ENCODE data around the gene EN2. TPM values are rescaled to one million over a fixed set of nuclear protein-coding genes. Genes with fewer than 3 reads are reported as not detected.

Gene EN2
- total and polyA plus RNA-seq, 4 experiments from 2014 or later: not detected

DNA sequence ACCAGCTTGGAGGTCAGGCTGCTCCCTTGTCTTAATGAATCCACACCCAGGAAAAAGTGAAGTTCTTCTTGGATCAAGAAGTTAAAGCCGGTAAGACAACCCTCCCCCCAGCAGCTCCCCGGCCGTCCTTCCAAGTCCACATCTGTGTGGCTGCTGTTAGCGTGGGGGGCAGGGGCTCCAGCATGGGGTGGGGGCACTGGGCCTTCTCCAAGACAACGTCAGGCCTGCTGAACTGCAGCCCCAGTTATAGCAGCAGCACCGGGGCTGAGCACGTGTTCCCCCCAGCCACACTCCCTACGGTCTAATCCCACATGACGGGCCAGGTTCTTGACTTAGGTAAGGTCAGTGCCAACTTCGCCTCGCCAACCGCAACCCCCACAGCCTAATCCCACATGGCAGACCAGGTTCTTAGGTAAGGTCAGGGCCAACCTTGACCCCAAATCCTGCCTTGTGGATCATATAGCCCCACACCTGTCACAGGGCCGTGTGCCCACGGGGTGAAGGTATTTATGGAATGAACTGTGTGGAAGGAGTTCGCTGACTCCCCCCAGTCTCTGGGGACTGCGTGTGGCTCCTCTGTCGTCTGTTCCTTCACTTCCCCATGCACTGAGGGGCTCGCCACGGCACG is 30.4 kb upstream of the EN2 start:
- DNase-seq: no peak
- POLR2A ChIA-PET (ENCODE audit: partially characterized antibody): no interaction called here
- Histone ChIP-seq H3K27me3 (ENCODE audit: insufficient read depth, low read length) (no peaks in the 10 kb centered on the region), H3K4me1 (ENCODE audit: insufficient read depth, low read length) (no peaks in the 10 kb centered on the region), H3K36me3 (ENCODE audit: insufficient read depth, low read length) (no peaks in the 10 kb centered on the region), H3K27ac (ENCODE audit: low read depth, low read length) (no peak overlapping the region), H3K4me3 (ENCODE audit: low read length in 2 of 2) (no peak overlapping the region), H3K9me3 (ENCODE audit: control insufficient read depth in 1 of 2, low read length in 2 of 2) (no peaks in the 10 kb centered on the region)
- H3K4me1 Mint-ChIP-seq: no peaks in the 10 kb centered on the region
- peaks cover 0 to 4% (median 0%) of the 10 kb centered on the region in 8 donors for H3K9me3 Mint-ChIP-seq
- intact Hi-C loops (cut with micrococcal nuclease): no loop called here
- no peak overlapping the region for H3K4me3 Mint-ChIP-seq
- peaks cover 18 to 22% of the 10 kb centered on the region in 2 donors for H3K27me3 Mint-ChIP-seq
- CTCF ChIA-PET (ENCODE audit: partially characterized antibody): interaction anchor here (0.5 kb wide), 1 partner anchor 18 kb away, joined by 4 read pairs; no protein-coding TSS in a partner anchor
- no peak overlapping the region for H3K27ac Mint-ChIP-seq
- H3K36me3 Mint-ChIP-seq: no peaks in the 10 kb centered on the region

DNA sequence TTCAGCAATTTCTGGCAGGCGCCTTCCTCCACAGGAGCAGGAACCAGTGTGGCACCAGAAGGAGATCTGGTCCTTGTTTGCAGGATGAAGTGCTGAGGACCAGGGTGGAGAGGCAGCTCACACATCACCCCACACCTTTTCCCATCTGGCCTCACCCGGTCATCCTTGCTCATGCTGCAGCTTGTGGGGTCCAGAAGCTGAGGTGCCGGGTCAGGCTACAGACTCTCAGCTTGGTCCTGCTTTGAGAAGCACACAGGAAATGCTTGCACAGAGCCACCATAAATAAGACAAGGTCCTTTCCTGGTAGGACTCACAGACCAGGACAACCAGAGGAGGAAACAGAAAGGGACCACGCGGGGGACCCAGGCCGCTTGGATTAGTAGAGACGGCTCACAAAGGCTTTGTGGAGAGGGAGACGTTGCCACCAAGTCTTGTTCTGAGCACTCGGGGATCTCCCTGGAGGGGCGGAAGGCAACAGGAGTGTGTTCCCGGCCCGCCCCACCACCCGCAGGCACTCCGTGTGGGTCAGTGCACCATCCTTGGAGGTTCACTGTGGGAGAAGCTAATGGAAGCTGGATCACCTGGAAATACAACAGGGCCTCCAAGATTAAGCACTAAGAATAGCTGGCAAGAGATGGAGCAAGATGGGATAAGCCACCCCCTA is 29.6 kb upstream of the EN2 start:
- DNase-seq: no peak
- Histone ChIP-seq H3K9me3 (ENCODE audit: control insufficient read depth in 1 of 2, low read length in 2 of 2) (no peaks in the 10 kb centered on the region), H3K27me3 (ENCODE audit: insufficient read depth, low read length) (no peaks in the 10 kb centered on the region), H3K27ac (ENCODE audit: low read depth, low read length) (no peak overlapping the region), H3K4me3 (ENCODE audit: low read length in 2 of 2) (no peak overlapping the region), H3K36me3 (ENCODE audit: insufficient read depth, low read length) (no peaks in the 10 kb centered on the region), H3K4me1 (ENCODE audit: insufficient read depth, low read length) (no peaks in the 10 kb centered on the region)
- H3K9me3 Mint-ChIP-seq: peaks cover 0 to 4% (median under 1%) of the 10 kb centered on the region in 8 donors
- intact Hi-C loops (cut with micrococcal nuclease): no loop called here
- H3K27ac Mint-ChIP-seq: no peak overlapping the region
- H3K36me3 Mint-ChIP-seq: no peaks in the 10 kb centered on the region
- peaks cover 18 to 22% of the 10 kb centered on the region in 2 donors for H3K27me3 Mint-ChIP-seq
- ChIA-PET CTCF (ENCODE audit: partially characterized antibody) (no interaction called here), POLR2A (ENCODE audit: partially characterized antibody) (no interaction called here)
- H3K4me3 Mint-ChIP-seq: no peak overlapping the region
- no peaks in the 10 kb centered on the region for H3K4me1 Mint-ChIP-seq

DNA sequence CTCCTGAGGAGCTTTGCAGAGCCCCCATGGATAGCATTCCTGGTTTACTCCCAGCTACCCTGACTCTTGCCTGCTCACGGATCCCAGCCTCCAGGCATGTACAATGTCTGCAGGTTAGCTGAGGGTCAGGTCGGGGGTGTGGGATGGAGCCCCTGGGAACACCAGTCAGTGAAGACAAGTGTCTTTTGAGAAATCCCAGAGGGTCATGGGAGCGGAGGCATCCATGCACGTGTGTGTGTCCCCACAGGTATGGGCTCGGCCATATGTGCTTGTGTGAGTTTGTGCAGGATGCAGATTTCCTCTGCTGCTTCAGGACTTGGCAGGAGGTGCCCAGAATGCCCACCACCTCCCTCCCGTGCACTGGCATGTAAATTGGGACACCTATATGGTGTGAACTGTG is 28.3 kb upstream of the EN2 start:
- no peaks in the 10 kb centered on the region for H3K36me3 ChIP-seq (ENCODE audit: insufficient read depth, low read length)
- no peak overlapping the region for H3K4me3 ChIP-seq (ENCODE audit: low read length in 2 of 2)
- H3K27ac Mint-ChIP-seq: no peak overlapping the region
- H3K4me1 Mint-ChIP-seq: no peaks in the 10 kb centered on the region
- peaks cover 19 to 23% of the 10 kb centered on the region in 2 donors for H3K27me3 Mint-ChIP-seq
- no peaks in the 10 kb centered on the region for H3K27me3 ChIP-seq (ENCODE audit: insufficient read depth, low read length)
- H3K36me3 Mint-ChIP-seq: no peaks in the 10 kb centered on the region
- DNase-seq: no peak
- ChIA-PET CTCF (ENCODE audit: partially characterized antibody) (no interaction called here), POLR2A (ENCODE audit: partially characterized antibody) (no interaction called here)
- intact Hi-C loops (cut with micrococcal nuclease): no loop called here
- H3K4me3 Mint-ChIP-seq: no peak overlapping the region
- peaks cover 0 to 6% (median 2%) of the 10 kb centered on the region in 8 donors for H3K9me3 Mint-ChIP-seq
- no peak overlapping the region for H3K27ac ChIP-seq (ENCODE audit: low read depth, low read length)
- H3K9me3 ChIP-seq (ENCODE audit: control insufficient read depth in 1 of 2, low read length in 2 of 2): no peaks in the 10 kb centered on the region
- no peaks in the 10 kb centered on the region for H3K4me1 ChIP-seq (ENCODE audit: insufficient read depth, low read length)

DNA sequence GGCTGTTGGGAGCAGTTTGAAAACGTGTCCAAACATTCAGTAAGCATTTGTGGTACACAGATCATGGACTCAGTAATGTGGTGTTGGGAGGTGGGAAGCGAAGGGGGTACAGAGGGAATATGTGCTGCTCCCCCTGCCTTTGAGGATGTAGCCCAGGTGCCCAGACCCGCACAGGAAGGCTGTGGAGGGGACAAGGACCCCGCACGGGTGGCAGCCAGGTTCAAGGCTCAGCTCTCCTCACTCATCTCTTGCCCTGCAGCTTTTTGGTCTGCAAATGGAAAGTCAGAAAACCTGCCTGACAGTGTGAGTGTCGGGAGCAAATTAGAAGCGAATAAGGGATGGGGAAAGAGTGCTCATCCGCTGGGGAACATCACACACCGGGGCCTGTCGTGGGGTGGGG is 27.3 kb upstream of the EN2 start:
- Histone ChIP-seq H3K36me3 (ENCODE audit: insufficient read depth, low read length) (no peaks in the 10 kb centered on the region), H3K9me3 (ENCODE audit: control insufficient read depth in 1 of 2, low read length in 2 of 2) (no peaks in the 10 kb centered on the region), H3K27me3 (ENCODE audit: insufficient read depth, low read length) (no peaks in the 10 kb centered on the region), H3K4me3 (ENCODE audit: low read length in 2 of 2) (no peak overlapping the region), H3K27ac (ENCODE audit: low read depth, low read length) (no peak overlapping the region), H3K4me1 (ENCODE audit: insufficient read depth, low read length) (no peaks in the 10 kb centered on the region)
- peaks cover 20 to 27% of the 10 kb centered on the region in 2 donors for H3K27me3 Mint-ChIP-seq
- ChIA-PET CTCF (ENCODE audit: partially characterized antibody) (no interaction called here), POLR2A (ENCODE audit: partially characterized antibody) (no interaction called here)
- H3K4me3 Mint-ChIP-seq: no peak overlapping the region
- intact Hi-C loops (cut with micrococcal nuclease): no loop called here
- peaks cover 0 to 6% (median 2%) of the 10 kb centered on the region in 8 donors for H3K9me3 Mint-ChIP-seq
- no peak overlapping the region for H3K27ac Mint-ChIP-seq
- DNase-seq: no peak
- no peaks in the 10 kb centered on the region for H3K36me3 Mint-ChIP-seq
- no peaks in the 10 kb centered on the region for H3K4me1 Mint-ChIP-seq

DNA sequence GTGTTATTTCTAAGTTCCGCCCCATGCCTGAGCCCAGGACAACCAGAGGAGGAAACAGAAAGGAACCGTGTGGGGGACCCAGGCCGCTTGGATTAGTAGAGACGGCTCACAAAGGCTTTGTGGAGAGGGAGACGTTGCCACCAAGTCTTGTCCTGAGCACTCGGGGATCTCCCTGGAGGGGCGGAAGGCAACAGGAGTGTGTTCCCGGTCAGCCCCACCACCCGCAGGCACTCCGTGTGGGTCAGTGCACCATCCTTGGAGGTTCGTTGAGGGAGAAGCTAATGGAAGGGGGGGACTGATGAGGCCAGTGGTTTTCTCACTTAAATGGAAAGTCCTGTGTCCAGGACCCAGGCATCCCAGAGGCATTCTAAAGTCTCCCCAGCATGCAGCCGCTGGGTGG is 26.7 kb upstream of the EN2 start:
- intact Hi-C loops (cut with micrococcal nuclease): no loop called here
- POLR2A ChIA-PET (ENCODE audit: partially characterized antibody): no interaction called here
- H3K9me3 Mint-ChIP-seq: peaks cover 0 to 6% (median 2%) of the 10 kb centered on the region in 8 donors
- no peaks in the 10 kb centered on the region for H3K4me1 Mint-ChIP-seq
- H3K27ac Mint-ChIP-seq: no peak overlapping the region
- CTCF ChIA-PET (ENCODE audit: partially characterized antibody): no interaction called here
- Histone ChIP-seq H3K27ac (ENCODE audit: low read depth, low read length) (no peak overlapping the region), H3K4me3 (ENCODE audit: low read length in 2 of 2) (no peak overlapping the region), H3K4me1 (ENCODE audit: insufficient read depth, low read length) (no peaks in the 10 kb centered on the region), H3K36me3 (ENCODE audit: insufficient read depth, low read length) (no peaks in the 10 kb centered on the region), H3K27me3 (ENCODE audit: insufficient read depth, low read length) (no peaks in the 10 kb centered on the region), H3K9me3 (ENCODE audit: control insufficient read depth in 1 of 2, low read length in 2 of 2) (no peaks in the 10 kb centered on the region)
- H3K4me3 Mint-ChIP-seq: no peak overlapping the region
- H3K27me3 Mint-ChIP-seq: peaks cover 17 to 25% of the 10 kb centered on the region in 2 donors
- H3K36me3 Mint-ChIP-seq: no peaks in the 10 kb centered on the region
- no peak for DNase-seq

DNA sequence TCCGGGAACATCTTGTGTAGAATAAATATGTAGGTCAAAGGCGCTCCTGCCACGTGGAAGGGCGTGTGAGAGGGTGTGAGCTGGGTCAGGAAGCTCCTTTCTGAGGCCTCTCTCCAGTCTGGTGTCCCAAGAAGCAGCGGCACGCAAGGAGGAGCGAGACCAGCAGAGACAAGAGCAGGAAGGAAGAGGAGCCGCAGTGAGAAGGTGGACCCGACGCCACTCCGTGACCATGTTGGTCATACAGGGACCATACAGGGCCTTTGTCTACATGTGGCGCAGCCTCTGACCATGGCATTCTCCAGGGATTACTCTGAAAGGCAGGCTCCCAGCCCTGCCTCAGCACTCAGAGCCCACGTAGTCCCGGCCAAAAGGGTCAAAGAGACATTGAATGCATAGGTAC is 26.2 kb upstream of the EN2 start:
- no peak overlapping the region for H3K4me3 Mint-ChIP-seq
- DNase-seq: no peak
- H3K27me3 ChIP-seq (ENCODE audit: insufficient read depth, low read length): no peaks in the 10 kb centered on the region
- H3K9me3 Mint-ChIP-seq: peaks cover 0 to 6% (median 3%) of the 10 kb centered on the region in 8 donors
- H3K4me1 Mint-ChIP-seq: peaks cover 0 to 1% (median 0%) of the 10 kb centered on the region in 4 donors
- CTCF ChIA-PET (ENCODE audit: partially characterized antibody): no interaction called here
- POLR2A ChIA-PET (ENCODE audit: partially characterized antibody): no interaction called here
- no peak overlapping the region for H3K4me3 ChIP-seq (ENCODE audit: low read length in 2 of 2)
- intact Hi-C loops (cut with micrococcal nuclease): no loop called here
- no peak overlapping the region for H3K27ac ChIP-seq (ENCODE audit: low read depth, low read length)
- no peaks in the 10 kb centered on the region for H3K36me3 ChIP-seq (ENCODE audit: insufficient read depth, low read length)
- H3K27me3 Mint-ChIP-seq: peaks cover 21 to 29% of the 10 kb centered on the region in 2 donors
- no peaks in the 10 kb centered on the region for H3K9me3 ChIP-seq (ENCODE audit: control insufficient read depth in 1 of 2, low read length in 2 of 2)
- H3K36me3 Mint-ChIP-seq: no peaks in the 10 kb centered on the region
- no peaks in the 10 kb centered on the region for H3K4me1 ChIP-seq (ENCODE audit: insufficient read depth, low read length)
- no peak overlapping the region for H3K27ac Mint-ChIP-seq

DNA sequence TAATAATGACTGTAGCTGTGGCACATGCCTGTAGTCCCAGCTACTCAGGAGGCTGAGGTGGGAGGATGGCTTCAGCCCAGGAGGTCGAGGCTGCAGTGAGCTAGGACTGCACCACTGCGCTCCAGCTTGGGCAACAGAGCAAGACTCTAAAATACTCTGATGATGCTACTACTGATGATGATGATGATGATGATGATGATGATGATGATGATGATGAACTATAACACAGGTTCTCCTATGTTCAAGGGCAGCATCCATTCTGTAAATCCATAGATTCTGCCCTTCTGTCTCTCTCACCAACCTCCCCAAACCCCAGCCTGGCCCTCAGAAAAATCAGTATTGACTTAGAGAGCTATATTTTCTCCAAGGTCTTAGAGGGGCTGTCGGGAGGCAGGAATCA is 22.8 kb upstream of the EN2 start:
- H3K27me3 Mint-ChIP-seq: peaks cover 24 to 34% of the 10 kb centered on the region in 2 donors
- no peaks in the 10 kb centered on the region for H3K9me3 ChIP-seq (ENCODE audit: control insufficient read depth in 1 of 2, low read length in 2 of 2)
- no peaks in the 10 kb centered on the region for H3K4me1 ChIP-seq (ENCODE audit: insufficient read depth, low read length)
- H3K27ac Mint-ChIP-seq: no peak overlapping the region
- no peaks in the 10 kb centered on the region for H3K36me3 Mint-ChIP-seq
- H3K4me1 Mint-ChIP-seq: peaks cover 0 to 1% (median 0%) of the 10 kb centered on the region in 4 donors
- DNase-seq: no peak
- H3K27ac ChIP-seq (ENCODE audit: low read depth, low read length): no peak overlapping the region
- H3K27me3 ChIP-seq (ENCODE audit: insufficient read depth, low read length): no peaks in the 10 kb centered on the region
- intact Hi-C loops (cut with micrococcal nuclease): no loop called here
- H3K4me3 Mint-ChIP-seq: no peak overlapping the region
- ChIA-PET CTCF (ENCODE audit: partially characterized antibody) (no interaction called here), POLR2A (ENCODE audit: partially characterized antibody) (no interaction called here)
- H3K4me3 ChIP-seq (ENCODE audit: low read length in 2 of 2): no peak overlapping the region
- peaks cover 0 to 5% (median under 1%) of the 10 kb centered on the region in 8 donors for H3K9me3 Mint-ChIP-seq
- H3K36me3 ChIP-seq (ENCODE audit: insufficient read depth, low read length): no peaks in the 10 kb centered on the region

All from CD4-positive, alpha-beta memory T cell (primary cell).